Activated naive CD8-positive, alpha-beta T cell treated with anti-CD3 and anti-CD28 coated beads, Interleukin-2, amount 50 U/mL, for 16 hours (primary cell): ENCODE measurements around the gene PCDHGA3.
"Not testable (repeated sequence)": the region's sequence is repeated elsewhere in the genome, so short reads cannot be mapped to it uniquely, and the experiment has no call there.

Experiments used
- DNase-seq: peaks from one replicate; pipeline ENCODE4 v3.0.0-alpha.2; 2020; ENCODE audit warnings: low read depth, low spot score

Gene PCDHGA3

GRCh38 chr5:141346017-141346416 lies 2.4 kb downstream of the PCDHGA3 start:
- not testable (repeated sequence) for DNase-seq

- no peak for DNase-seq
These were observed 6.4 kb downstream of the PCDHGA3 start, which contains the start of gene PCDHGB1 for GRCh38 chr5:141349917-141350619. PCDHGB1 (plus strand) TSS chr5:141350099; CDS start chr5:141350261, 162 bp downstream.

GRCh38 chr5:141351591-141351990 lies 8.0 kb downstream of the PCDHGA3 start:
- DNase-seq, result no peak

- no peak for DNase-seq
These were observed 11.4 kb downstream of the PCDHGA3 start, which contains the start of gene PCDHGA4 for GRCh38 chr5:141354900-141355469. PCDHGA4 (plus strand) TSS chr5:141355021; CDS start chr5:141355108, 87 bp downstream.

GRCh38 chr5:141355641-141356040 lies 12.0 kb downstream of the PCDHGA3 start:
- DNase-seq, result no peak

GRCh38 chr5:141356133-141356532 lies 12.5 kb downstream of the PCDHGA3 start:
- DNase-seq, result no peak

- DNase-seq, result no peak
These were observed 13.3 kb downstream of the PCDHGA3 start for GRCh38 chr5:141356950-141357349.

- DNase-seq, result no peak
These were observed 16.3 kb downstream of the PCDHGA3 start, which contains the start of gene PCDHGB2 for GRCh38 chr5:141359790-141360426. PCDHGB2 (plus strand) TSS chr5:141359994; CDS start chr5:141360136, 142 bp downstream.

GRCh38 chr5:141360685-141361084 lies 17.1 kb downstream of the PCDHGA3 start:
- no peak for DNase-seq

GRCh38 chr5:141362719-141363118 lies 19.1 kb downstream of the PCDHGA3 start:
- DNase-seq, result no peak

- DNase-seq, result no peak
These were observed 20.5 kb downstream of the PCDHGA3 start, which contains the start of gene PCDHGA5 for GRCh38 chr5:141363952-141364660. PCDHGA5 (plus strand) TSS chr5:141364162; CDS start chr5:141364331, 169 bp downstream.

GRCh38 chr5:141366016-141366896 lies 22.6 kb downstream of the PCDHGA3 start:
- no peak for DNase-seq

GRCh38 chr5:141369994-141370848 lies 26.6 kb downstream of the PCDHGA3 start, which contains the start of gene PCDHGB3:
PCDHGB3 (plus strand) TSS chr5:141370242; CDS start chr5:141370395, 153 bp downstream.
- no peak for DNase-seq

GRCh38 chr5:141371572-141372475 lies 28.2 kb downstream of the PCDHGA3 start:
- no peak for DNase-seq

GRCh38 chr5:141373673-141374317 lies 30.2 kb downstream of the PCDHGA3 start, which contains the start of gene PCDHGA6:
PCDHGA6 (plus strand) TSS chr5:141373891; CDS start chr5:141374084, 193 bp downstream.
- DNase-seq, result no peak

- no peak for DNase-seq
These were observed 31.0 kb downstream of the PCDHGA3 start for GRCh38 chr5:141374627-141375026.

GRCh38 chr5:141375444-141376155 lies 32.0 kb downstream of the PCDHGA3 start:
- not testable (repeated sequence) for DNase-seq
